HEK293 (cell line): ENCODE data around the gene RER1.

Experiments
- CTCF ChIA-PET: fragments of 350-600 bp; formaldehyde crosslinking; extraction: SDS; loops from one replicate; lab custom pipeline; 2021; ENCODE audit warnings: antibody characterized with exemption; lab: Yijun Ruan, JAX
- POLR2A ChIA-PET: fragments of 300-600 bp; formaldehyde crosslinking; extraction: SDS; loops from one replicate; lab custom pipeline; 2020; ENCODE audit warnings: antibody characterized with exemption, inconsistent platforms; lab: Yijun Ruan, JAX
- H3K27ac ChIP-seq: fragments of 200-500 bp; sonication (Bioruptor generic); 2 replicates; pipeline ENCODE4 v1.5.1; 2014; ENCODE audit warnings: low read depth, low read length, control low read depth, inconsistent platforms; ENCODE audit errors: extremely low read depth
- H3K36me3 ChIP-seq, 2 experiments: fragments of 200-500 bp in 1 of 2; sonication (Bioruptor generic) in 1 of 2; 1 replicate in 1 of 2; 2 replicates in 1 of 2; pipeline ENCODE4 v1.5.1; 2014 to 2017; ENCODE audit warnings: inconsistent platforms in 2 of 2, low read length in 2 of 2; ENCODE audit not compliant: control insufficient read depth in 2 of 2, insufficient read depth in 1 of 2
- H3K4me1 ChIP-seq: fragments of 200-500 bp; sonication (Bioruptor generic); 2 replicates; pipeline ENCODE4 v1.5.1; 2014; ENCODE audit warnings: mild to moderate bottlenecking, low read length, inconsistent platforms; ENCODE audit not compliant: control insufficient read depth, insufficient read depth
- H3K4me3 ChIP-seq: 2 replicates; pipeline ENCODE4 v1.5.1; 2011; ENCODE audit warnings: low read depth, mild to moderate bottlenecking, control low read depth, low read length, moderate library complexity
- H3K9me3 ChIP-seq: fragments of 200-500 bp; sonication (Bioruptor generic); 2 replicates; pipeline ENCODE4 v1.5.1; 2014; ENCODE audit warnings: low read depth, low read length, inconsistent platforms; ENCODE audit not compliant: control insufficient read depth, insufficient read depth
- ATF2 ChIP-seq: fragments of 450-650 bp; formaldehyde crosslinking; IDR thresholded peaks from 2 replicates; pipeline ENCODE4 v1.5.1; 2016; ENCODE audit warnings: missing biosample characterization, missing genetic modification characterization, low read depth
- KLF7 ChIP-seq: fragments of 450-650 bp; formaldehyde crosslinking; IDR thresholded peaks from 2 replicates; pipeline ENCODE4 v1.5.1; 2016; ENCODE audit warnings: missing biosample characterization, missing genetic modification characterization, borderline replicate concordance
- MZF1 ChIP-seq: fragments of 450-650 bp; formaldehyde crosslinking; IDR thresholded peaks from 2 replicates; pipeline ENCODE4 v1.5.1; 2017; ENCODE audit warnings: missing biosample characterization, missing genetic modification characterization, borderline replicate concordance
- PRDM10 ChIP-seq: fragments of 450-650 bp; formaldehyde crosslinking; IDR thresholded peaks from 2 replicates; pipeline ENCODE4 v1.5.1; 2016; ENCODE audit warnings: missing biosample characterization, missing genetic modification characterization
- SETDB1 ChIP-seq: IDR thresholded peaks from one replicate; pipeline ENCODE4 v1.6.1; 2017; ENCODE audit warnings: mild to moderate bottlenecking, low read length, moderate library complexity, mixed read lengths; ENCODE audit not compliant: insufficient read length
- ZBTB8A ChIP-seq: fragments of 450-650 bp; formaldehyde crosslinking; IDR thresholded peaks from 2 replicates; pipeline ENCODE4 v1.5.1; 2016; ENCODE audit warnings: missing biosample characterization, missing genetic modification characterization
- ZNF132 ChIP-seq: fragments of 450-650 bp; formaldehyde crosslinking; IDR thresholded peaks from 2 replicates; pipeline ENCODE4 v1.5.1; 2017; ENCODE audit warnings: missing biosample characterization, missing genetic modification characterization, borderline replicate concordance
- ZNF202 ChIP-seq: fragments of 450-650 bp; formaldehyde crosslinking; IDR thresholded peaks from 2 replicates; pipeline ENCODE4 v1.5.1; 2016; ENCODE audit warnings: missing biosample characterization, missing genetic modification characterization, borderline replicate concordance
- ZNF24 ChIP-seq: fragments of 450-650 bp; formaldehyde crosslinking; IDR thresholded peaks from 2 replicates; pipeline ENCODE4 v1.5.1; 2016; ENCODE audit warnings: missing biosample characterization, missing genetic modification characterization
- ZNF248 ChIP-seq: fragments of 450-650 bp; formaldehyde crosslinking; IDR thresholded peaks from 2 replicates; pipeline ENCODE4 v1.5.1; 2017; ENCODE audit warnings: missing biosample characterization, missing genetic modification characterization
- ZNF274 ChIP-seq, 2 experiments: fragments of 200-500 bp in 1 of 2; fragments of 450-650 bp in 1 of 2; sonication (Bioruptor generic) in 1 of 2; formaldehyde crosslinking in 1 of 2; IDR thresholded peaks; 2 replicates each; pipeline versions ENCODE4 v1.5.1 to v1.6.1; 2014 to 2016; ENCODE audit warnings: borderline replicate concordance in 1 of 2, inconsistent platforms in 1 of 2, low read length in 1 of 2, missing biosample characterization in 1 of 2, missing genetic modification characterization in 1 of 2
- ZNF341 ChIP-seq: fragments of 450-650 bp; formaldehyde crosslinking; IDR thresholded peaks from 2 replicates; pipeline ENCODE4; 2016; ENCODE audit warnings: low read depth, missing biosample characterization, missing genetic modification characterization
- ZNF394 ChIP-seq: fragments of 450-650 bp; formaldehyde crosslinking; IDR thresholded peaks from 2 replicates; pipeline ENCODE4 v1.5.1; 2016; ENCODE audit warnings: missing biosample characterization, missing genetic modification characterization, mild to moderate bottlenecking, moderate library complexity, borderline replicate concordance
- ZNF561 ChIP-seq: fragments of 450-650 bp; IDR thresholded peaks from 2 replicates; pipeline ENCODE4 v1.5.1; 2018; ENCODE audit warnings: missing biosample characterization, missing genetic modification characterization, borderline replicate concordance
- ZNF610 ChIP-seq: fragments of 450-650 bp; formaldehyde crosslinking; IDR thresholded peaks from 2 replicates; pipeline ENCODE4 v1.5.1; 2016; ENCODE audit warnings: missing biosample characterization, missing genetic modification characterization, borderline replicate concordance
- ZNF654 ChIP-seq: fragments of 450-650 bp; formaldehyde crosslinking; IDR thresholded peaks from 2 replicates; pipeline ENCODE4 v1.5.1; 2016; ENCODE audit warnings: low read depth, missing biosample characterization, missing genetic modification characterization
- ZNF670 ChIP-seq: fragments of 450-650 bp; formaldehyde crosslinking; IDR thresholded peaks from 2 replicates; pipeline ENCODE4 v1.5.1; 2016; ENCODE audit warnings: missing biosample characterization, missing genetic modification characterization, low read depth
- ZNF768 ChIP-seq: fragments of 450-650 bp; formaldehyde crosslinking; IDR thresholded peaks from 2 replicates; pipeline ENCODE4 v1.5.1; 2018; ENCODE audit warnings: missing biosample characterization, mild to moderate bottlenecking, missing genetic modification characterization
- TF ChIP-seq, protein P1 (sequence below): fragments of 450-650 bp; formaldehyde crosslinking; IDR thresholded peaks from 2 replicates; pipeline ENCODE4 v1.5.1; 2016; ENCODE audit warnings: missing biosample characterization, missing genetic modification characterization
- TF ChIP-seq, protein P2 (sequence below): fragments of 450-650 bp; formaldehyde crosslinking; IDR thresholded peaks from 2 replicates; pipeline ENCODE4 v1.5.1; 2016; ENCODE audit warnings: missing biosample characterization, missing genetic modification characterization
- TF ChIP-seq, protein P3 (sequence below): fragments of 450-650 bp; formaldehyde crosslinking; conservative IDR thresholded peaks from 2 replicates; pipeline ENCODE4 v1.5.1; 2016; ENCODE audit warnings: low read depth, missing biosample characterization, missing genetic modification characterization

Gene RER1

DNA sequence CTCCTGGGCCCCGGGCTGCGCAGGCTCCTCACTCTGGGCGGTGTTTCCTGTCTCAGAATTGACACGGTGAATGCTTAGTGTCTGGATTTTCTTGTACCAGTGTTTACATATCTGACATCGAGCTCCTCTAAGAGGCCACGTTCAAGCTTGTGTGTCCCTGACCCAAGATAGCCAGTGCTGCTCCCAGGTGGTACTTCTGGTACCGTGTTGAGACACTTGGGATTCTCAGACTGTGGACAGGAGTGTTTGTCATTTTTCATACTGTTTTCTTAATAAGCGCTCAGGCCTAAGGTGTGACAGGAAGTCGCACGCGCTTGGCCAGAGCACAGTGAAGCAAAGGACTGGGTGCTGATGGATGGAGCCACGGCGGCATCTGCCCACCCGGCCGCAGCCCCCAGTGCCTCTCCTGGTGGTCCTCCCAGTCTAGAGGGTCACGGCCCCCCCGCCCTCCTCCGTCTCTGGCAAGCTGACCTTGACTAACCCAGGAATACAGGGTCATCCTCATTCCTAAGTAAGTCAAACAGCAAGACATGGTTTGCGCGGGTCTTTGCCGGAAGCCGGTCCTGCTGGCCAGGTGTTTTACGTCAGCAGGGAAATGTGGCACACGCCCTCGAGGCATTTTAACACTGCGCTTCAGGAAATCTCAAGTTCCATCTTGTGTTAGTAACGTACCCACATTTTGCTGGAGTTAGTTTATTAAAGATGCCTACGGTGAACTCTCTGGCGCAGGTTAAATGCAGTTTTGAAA is 12.7 kb downstream of the RER1 start (continued):
- TF ChIP-seq ZNF654 (tag by site-specific recombination) = no peak
- TF ChIP-seq, protein P1, sequence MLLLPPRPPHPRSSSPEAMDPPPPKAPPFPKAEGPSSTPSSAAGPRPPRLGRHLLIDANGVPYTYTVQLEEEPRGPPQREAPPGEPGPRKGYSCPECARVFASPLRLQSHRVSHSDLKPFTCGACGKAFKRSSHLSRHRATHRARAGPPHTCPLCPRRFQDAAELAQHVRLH (tag by site-specific recombination) = no peak
- TF ChIP-seq, all 188 proteins: peak for 0

DNA sequence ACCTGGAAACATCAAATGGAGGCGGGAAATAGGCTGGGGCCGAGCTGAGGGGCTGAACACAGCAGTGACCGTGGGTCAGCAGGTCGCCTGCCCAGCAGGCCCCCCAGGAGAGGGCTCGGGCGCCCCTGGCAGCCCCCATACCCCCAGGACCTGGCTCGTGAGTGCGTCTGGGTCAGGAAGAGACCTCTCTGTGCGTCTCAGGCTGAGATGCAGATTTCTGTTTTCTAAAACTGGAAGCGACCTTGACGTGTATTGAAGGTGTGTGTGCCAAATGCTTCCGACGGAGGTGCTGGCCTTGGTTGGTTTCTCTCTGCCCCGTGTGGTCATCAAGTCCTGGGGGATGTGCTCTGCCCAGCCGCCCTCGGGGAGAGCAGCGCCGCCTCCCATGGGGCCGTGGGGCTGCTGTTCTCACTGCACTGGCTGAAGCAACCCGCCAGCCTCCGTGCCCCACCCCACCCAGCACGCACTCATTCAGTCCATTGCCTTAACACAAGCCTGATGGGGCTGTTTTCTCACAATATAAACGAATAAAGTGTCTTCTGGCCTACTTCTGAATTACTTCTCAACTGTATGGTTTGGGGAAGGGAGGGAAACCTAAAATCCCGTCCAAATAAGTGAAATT is 13.4 kb downstream of the RER1 start:
- Histone ChIP-seq H3K27ac (0 out of 2 replicates have a peak overlapping the region, but pooled peaks have one; percentile 25), H3K9me3 (no peaks in the 10 kb centered on the region), H3K4me3 (no peak overlapping the region), H3K4me1 (no peaks in the 10 kb centered on the region), H3K36me3 (peaks cover 7 to 98% of the 10 kb centered on the region in 2 experiments; a peak in 2 of 3 replicates)
- CTCF ChIA-PET = no interaction called here
- TF ChIP-seq ZNF202 (tag by site-specific recombination) = no peak
- no peak for TF ChIP-seq ZNF24
- TF ChIP-seq ZNF561 (tag by site-specific recombination) = no peak
- TF ChIP-seq MZF1 (tag by site-specific recombination) = no peak
- TF ChIP-seq, protein P2, sequence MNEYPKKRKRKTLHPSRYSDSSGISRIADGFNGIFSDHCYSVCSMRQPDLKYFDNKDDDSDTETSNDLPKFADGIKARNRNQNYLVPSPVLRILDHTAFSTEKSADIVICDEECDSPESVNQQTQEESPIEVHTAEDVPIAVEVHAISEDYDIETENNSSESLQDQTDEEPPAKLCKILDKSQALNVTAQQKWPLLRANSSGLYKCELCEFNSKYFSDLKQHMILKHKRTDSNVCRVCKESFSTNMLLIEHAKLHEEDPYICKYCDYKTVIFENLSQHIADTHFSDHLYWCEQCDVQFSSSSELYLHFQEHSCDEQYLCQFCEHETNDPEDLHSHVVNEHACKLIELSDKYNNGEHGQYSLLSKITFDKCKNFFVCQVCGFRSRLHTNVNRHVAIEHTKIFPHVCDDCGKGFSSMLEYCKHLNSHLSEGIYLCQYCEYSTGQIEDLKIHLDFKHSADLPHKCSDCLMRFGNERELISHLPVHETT (tag by site-specific recombination) = no peak
- no peak for TF ChIP-seq ZNF341 (tag by site-specific recombination)
- TF ChIP-seq ZNF670 (tag by site-specific recombination) = no peak
- TF ChIP-seq ATF2 (tag by site-specific recombination) = no peak
- no peak for TF ChIP-seq SETDB1
- no peak for TF ChIP-seq ZNF132 (tag by site-specific recombination)
- TF ChIP-seq PRDM10 = no peak
- no peak for TF ChIP-seq KLF7 (tag by site-specific recombination)
- TF ChIP-seq ZNF768 = no peak
- TF ChIP-seq ZNF274 (IDR thresholded peaks at IDR 0.05; ENCODE audit: low read length) = no peak
- TF ChIP-seq ZNF274 (tag by site-specific recombination; IDR thresholded peaks at IDR 0.05; ENCODE audit: borderline replicate concordance) = no peak
- TF ChIP-seq ZNF394 (tag by site-specific recombination) = no peak
- no peak for TF ChIP-seq ZBTB8A (tag by site-specific recombination)
- no peak for TF ChIP-seq ZNF248
- TF ChIP-seq, protein P3, sequence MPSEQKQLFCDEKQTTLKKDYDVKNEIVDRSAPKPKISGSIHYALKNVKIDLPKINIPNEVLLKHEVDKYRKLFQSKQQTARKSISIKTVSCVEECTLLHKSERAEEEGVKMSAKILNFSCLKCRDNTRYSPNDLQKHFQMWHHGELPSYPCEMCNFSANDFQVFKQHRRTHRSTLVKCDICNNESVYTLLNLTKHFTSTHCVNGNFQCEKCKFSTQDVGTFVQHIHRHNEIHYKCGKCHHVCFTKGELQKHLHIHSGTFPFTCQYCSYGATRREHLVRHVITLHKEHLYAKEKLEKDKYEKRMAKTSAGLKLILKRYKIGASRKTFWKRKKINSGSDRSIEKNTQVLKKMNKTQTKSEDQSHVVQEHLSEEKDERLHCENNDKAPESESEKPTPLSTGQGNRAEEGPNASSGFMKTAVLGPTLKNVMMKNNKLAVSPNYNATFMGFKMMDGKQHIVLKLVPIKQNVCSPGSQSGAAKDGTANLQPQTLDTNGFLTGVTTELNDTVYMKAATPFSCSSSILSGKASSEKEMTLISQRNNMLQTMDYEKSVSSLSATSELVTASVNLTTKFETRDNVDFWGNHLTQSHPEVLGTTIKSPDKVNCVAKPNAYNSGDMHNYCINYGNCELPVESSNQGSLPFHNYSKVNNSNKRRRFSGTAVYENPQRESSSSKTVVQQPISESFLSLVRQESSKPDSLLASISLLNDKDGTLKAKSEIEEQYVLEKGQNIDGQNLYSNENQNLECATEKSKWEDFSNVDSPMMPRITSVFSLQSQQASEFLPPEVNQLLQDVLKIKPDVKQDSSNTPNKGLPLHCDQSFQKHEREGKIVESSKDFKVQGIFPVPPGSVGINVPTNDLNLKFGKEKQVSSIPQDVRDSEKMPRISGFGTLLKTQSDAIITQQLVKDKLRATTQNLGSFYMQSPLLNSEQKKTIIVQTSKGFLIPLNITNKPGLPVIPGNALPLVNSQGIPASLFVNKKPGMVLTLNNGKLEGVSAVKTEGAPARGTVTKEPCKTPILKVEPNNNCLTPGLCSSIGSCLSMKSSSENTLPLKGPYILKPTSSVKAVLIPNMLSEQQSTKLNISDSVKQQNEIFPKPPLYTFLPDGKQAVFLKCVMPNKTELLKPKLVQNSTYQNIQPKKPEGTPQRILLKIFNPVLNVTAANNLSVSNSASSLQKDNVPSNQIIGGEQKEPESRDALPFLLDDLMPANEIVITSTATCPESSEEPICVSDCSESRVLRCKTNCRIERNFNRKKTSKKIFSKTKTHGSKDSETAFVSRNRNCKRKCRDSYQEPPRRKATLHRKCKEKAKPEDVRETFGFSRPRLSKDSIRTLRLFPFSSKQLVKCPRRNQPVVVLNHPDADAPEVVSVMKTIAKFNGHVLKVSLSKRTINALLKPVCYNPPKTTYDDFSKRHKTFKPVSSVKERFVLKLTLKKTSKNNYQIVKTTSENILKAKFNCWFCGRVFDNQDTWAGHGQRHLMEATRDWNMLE (tag by site-specific recombination) = no peak
- no peak for TF ChIP-seq ZNF610
- POLR2A ChIA-PET = interaction anchor here (1.3 to 1.9 kb wide), 2 partner anchors 14 to 141 kb away, joined by 3 to 5 read pairs; partner anchors contain the start of genes MORN1 and RER1
